ENCODE data around the gene TFEC. TPM values are rescaled to one million over a fixed set of nuclear protein-coding genes. Genes with fewer than 3 reads are reported as not detected.
"Not testable (repeated sequence)": the region's sequence is repeated elsewhere in the genome, so short reads cannot be mapped to it uniquely, and the experiment has no call there.

The TFEC gene
- total RNA-seq, 1 donor from 2014 or later = 1.0 TPM

DNA sequence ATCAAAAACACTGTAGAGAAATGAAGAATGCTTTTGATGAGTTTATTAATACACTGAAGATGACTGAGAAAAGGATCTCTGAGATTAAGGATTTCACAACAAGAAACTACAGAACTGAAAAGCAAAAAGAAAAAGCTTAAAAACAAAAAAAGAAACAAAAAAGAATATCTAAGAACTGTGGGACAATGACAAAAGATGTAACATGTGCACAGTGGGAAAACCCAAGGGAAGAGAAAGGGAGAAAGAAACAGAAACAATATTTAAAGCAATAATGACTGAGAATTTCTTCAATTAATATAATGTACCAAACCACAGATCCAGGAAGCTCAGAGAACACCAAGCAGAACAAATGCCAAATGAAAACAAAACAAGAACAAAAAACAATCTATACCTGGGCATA is 42.2 kb downstream of the TFEC start:
- intact Hi-C loops (cut with micrococcal nuclease) = no loop called here

DNA sequence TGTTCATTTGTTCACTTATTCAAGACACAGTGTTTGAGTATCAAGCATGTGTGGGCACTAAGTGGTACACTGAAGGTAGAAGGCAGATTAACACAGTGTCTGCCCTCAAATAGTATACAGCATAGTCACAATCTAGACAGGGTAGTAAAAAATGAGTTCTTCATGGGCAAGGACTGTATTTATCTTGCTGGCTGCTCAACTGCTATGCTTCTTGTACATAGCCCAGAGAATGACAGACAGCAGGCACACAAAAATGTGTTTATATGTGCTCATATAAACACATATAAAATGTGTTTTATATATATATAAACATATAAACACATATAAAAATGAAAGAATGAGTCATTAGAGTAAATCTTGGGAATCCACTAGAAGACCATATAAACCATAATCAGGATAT is 43.1 kb downstream of the TFEC start:
- intact Hi-C loops (cut with micrococcal nuclease) = no loop called here

DNA sequence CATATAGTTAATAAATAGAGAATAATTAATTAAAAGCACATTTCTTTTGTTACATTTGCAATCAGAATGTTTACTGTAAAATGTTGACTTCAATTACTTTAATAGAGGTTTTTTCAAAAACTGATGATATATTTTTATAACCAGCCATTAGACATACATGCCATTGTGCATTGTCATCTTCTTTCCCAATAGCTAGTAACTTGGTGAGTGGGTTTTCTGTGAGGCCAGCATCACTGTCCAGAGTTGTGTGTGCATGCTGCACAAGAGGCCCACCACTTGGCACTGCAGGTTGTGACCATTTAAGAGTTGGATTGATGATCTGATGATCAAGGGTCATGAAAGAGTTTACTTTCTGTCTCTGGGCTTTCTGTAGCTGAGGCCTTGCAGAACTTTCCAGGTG is 46.5 kb downstream of the TFEC start:
- intact Hi-C loops (cut with micrococcal nuclease) = no loop called here

DNA sequence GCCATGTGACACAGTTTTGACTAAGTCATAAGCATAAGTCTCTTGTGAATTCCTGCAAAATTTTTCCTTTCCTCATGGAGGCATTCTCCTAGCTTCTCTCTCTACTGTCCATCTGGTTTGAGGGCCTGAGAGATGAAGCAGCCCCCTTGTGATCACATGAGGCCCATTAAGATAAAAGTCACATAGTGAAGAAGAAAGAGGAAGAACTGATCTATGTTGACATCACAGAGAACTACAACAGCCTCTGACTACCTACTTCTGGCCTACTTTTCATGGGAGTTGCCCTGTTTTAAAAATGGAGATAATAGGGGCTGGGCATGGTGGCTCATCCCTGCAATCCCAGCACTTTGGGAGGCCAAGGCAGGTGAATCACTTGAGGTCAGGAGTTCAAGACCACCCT is 50.4 kb downstream of the TFEC start:
- intact Hi-C loops (cut with micrococcal nuclease) = no loop called here

DNA sequence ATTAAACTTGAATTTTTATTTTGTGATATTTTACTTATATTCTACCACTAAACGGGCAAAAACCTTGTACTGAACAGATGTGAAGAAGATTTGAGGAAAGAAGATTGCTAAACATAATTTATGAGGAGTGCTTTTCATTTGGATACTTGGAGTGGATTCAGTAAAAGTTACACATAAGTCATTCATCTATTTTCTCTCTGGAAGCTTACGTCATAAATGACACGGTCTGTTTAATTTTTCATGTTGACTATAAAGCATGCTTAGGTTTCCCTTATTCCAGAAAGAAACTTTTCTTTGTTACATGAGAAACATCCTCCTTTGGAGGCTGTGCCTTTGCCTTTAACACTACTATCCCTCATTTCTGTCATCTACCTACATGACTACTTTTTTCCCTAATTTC is 53.9 kb downstream of the TFEC start:
- intact Hi-C loops (cut with micrococcal nuclease) = no loop called here

DNA sequence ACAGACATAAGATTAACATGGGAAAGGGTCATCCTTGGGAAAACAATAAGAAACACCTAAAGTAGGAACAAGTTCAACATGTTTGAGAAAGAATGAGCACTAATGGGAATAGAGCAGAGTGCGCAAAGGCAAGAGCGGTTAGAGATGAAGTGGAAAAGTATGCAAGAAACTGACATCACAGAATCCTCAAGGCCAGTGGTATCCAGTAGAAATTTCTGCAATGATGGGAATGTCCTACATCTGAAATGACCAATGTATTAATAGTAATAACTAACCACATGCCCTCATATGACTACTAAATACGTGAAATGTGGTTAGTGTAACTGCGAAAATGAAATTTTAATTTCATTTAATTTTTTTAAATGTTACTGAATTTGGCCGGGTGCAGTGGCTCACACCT is 54.8 kb downstream of the TFEC start:
- intact Hi-C loops (cut with micrococcal nuclease) = no loop called here

DNA sequence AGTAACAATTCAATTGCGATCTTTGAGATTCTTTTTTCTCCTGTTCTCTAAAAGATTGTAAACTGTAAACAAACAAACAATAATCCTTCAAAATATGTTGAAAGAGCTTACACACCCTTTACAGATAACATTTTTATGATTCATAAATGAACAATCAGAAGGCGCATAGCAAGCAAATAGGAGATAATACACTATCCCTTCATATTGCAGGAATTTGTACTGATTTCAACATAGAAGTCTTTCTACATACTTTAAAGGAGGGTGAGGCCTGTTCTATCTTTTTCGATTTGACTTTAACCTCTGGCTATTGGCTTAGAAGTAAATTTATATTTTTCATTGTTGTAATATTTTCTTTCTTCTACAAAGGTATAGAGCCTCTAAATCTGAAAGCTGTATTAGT is 57.2 kb downstream of the TFEC start:
- intact Hi-C loops (cut with micrococcal nuclease) = no loop called here

DNA sequence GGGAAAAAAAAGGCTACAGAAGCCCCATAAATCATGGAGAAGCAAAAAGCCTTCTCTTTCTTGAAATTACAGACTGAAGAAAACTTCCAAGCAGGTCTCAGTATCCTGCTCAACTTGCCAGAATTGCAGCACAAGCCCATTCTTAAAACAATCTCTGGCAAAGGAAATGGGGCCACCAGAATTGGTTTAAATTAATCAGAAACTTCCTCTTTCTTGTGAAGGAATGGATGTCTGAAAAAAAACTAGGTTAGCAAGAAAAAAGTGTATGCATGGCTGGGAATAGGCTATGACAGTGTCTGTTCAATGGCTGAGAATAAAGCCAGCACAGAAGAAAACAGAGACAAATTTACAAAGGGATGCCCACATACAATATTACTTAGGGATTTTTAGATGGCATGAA is 59.1 kb downstream of the TFEC start:
- intact Hi-C loops (cut with micrococcal nuclease) = no loop called here

DNA sequence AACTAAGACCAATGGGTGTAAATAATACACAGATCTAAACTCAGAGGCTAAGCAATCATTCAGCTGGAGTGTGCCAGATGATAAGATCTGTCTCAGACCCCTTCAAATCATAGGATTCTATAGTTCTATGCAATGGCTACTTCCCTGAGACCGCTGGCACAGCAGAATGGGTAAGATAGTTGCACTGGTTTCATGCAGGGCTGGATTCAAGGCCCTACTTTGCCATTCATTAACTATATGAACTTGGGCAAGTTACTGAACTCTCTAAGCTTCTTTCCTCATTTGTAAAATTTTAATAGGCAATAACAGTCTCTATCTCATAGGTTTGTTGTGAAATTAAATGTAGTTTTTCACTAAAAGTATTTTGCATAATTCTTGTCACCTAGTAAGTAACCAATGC is 62.0 kb downstream of the TFEC start:
- intact Hi-C loops (cut with micrococcal nuclease) = no loop called here

DNA sequence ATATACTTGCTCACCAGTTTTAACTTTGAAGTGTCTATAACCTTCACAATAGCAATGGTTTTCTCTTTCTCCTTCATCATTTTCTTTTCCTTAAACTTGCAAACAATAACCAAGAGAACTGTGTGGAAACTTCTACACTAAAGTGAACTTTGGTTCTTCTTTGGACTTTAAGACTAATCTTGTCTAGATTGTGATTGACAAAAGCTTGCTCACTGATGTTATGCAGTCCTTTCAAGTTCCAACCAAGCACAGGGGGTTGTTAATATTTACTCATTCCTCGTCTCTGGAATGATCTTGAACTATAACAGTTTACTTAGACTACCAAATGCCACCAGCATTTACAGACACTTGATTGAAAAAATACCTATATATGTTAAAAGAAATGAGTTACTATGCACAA is 62.4 kb downstream of the TFEC start:
- intact Hi-C loops (cut with micrococcal nuclease) = no loop called here

DNA sequence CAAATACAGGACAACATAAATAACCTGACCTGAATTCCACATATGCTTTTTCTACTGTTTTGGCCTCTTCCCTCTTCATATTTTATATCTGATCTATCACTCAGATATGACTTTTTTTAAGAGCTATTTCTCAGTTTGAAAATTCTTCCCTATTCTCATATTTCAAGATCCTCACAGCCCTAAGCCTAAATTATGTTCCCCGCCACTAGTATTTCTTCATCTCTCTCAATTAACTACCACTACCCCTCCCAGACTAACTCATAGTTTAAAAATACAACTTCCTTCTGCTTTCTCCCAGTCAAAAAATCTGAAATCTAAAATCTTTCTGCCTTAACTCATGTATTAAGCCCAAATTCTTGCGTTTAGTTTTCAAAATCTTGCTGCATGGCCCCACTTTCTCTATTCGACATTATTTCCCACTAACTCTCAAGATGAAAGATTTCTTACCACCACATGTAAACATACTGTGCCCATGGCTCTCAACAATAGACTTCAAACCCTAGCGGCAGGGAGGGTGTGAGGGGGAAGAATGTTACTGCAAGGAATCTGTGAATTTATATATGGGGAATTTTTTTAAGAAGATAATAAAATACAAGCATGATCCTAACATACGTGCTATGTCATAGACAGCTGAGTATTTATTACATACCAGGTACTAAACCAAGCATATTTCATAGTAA is 64.6 kb downstream of the TFEC start:
- intact Hi-C loops (cut with micrococcal nuclease) = no loop called here

DNA sequence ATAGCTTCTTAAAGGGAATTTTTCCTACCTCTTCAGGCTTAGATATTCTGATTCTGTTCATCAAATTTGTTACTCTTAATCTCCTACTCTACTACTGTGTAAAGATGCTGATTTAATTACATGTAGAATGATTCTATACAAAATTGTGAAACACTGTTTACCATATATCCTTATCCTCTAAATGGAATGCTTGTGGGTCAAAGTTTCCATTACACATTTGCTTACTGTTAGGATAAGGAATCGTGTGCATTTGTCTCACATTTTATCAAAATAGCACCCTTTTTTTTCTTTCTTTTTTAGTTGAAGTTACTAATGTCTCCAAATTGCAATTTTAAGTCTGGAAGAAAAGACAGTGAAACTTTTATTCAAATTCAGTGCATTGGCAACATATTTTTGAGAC is 65.3 kb downstream of the TFEC start:
- intact Hi-C loops (cut with micrococcal nuclease) = no loop called here

DNA sequence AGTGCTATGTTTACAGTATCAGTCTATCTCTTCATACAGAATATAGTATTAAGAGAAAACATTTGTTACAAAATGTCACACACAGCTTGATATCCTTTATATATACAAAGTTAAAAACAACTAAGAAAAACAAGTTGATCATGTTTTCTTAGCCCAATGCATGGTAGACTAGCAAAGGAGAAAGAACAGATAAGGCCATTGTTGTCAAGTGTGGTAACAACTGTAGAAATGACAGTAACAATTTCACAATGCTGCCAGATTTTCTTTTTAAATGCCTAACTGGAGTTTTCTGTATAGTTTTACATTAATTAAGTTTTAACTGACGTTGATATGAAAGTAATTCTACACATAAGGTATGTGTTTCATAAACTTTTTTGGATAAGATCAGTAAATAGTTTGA is 65.8 kb downstream of the TFEC start:
- intact Hi-C loops (cut with micrococcal nuclease) = no loop called here

DNA sequence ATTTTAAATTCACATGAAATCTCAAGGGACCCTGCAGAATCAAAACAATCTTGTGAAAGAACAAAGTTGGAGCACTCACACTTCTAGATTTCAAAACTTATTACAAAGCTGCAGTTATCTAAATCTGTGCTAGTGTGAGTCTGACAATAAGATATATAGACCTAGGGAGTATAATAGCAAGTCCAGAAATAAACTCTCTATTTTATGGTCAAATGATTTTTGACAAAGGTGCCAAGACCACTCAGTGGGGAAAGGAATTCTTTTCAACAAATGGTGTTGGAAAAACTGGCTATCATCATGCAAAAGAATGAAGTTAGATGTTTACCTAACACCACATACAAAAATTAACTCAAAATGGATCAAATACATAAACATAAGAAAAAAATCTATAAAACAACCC is 68.2 kb downstream of the TFEC start:
- intact Hi-C loops (cut with micrococcal nuclease) = no loop called here

DNA sequence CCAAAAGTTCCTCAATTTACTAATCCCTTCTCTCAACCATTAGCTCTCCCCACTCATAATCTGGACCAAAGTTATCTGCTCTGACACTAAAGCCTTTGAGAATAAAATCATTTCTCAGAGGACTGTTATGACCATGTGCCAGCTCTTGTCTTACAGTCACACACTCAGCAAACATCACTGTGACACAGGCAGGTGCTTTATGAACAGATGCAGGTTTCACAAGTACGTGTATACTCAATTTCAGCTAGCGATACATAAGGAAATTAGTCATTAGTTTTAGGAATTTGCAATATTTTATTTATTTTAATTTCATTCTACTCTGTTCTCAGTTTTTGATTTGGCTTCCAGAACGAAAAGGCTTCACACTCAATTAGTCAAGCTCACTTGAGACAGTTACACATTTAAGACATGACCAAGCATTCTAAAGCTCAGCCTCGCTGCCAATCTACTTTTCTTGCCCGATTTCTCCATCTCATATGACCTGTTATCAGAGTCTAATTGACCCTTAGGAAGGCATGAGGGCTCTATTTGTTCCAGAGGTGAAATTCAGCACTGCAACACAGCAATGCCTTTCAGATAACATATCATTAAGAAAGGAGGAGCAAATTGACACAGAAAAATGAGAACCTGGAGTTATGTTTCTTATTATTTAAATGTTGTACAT is 76.8 kb downstream of the TFEC start:
- intact Hi-C loops (cut with micrococcal nuclease) = no loop called here

DNA sequence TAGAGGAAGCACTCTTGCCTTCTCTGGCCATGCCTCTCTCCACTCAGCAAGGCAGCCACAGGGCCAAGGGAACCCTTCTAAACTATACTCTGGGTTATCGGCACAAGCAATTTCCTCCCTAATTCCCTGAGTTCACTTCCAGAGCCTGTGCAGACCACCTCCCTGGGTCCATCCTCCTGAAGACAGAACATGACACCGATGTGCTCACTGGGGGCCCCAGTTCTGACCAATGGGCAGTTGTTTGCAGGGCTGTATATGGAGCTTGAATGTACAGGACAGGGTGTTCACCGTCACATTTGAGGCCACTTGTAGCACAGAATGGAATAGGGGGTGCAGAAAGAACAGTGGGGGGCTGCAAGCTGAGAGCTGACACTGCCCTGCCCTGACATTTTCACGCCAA is 77.7 kb downstream of the TFEC start:
- intact Hi-C loops (cut with micrococcal nuclease) = no loop called here

DNA sequence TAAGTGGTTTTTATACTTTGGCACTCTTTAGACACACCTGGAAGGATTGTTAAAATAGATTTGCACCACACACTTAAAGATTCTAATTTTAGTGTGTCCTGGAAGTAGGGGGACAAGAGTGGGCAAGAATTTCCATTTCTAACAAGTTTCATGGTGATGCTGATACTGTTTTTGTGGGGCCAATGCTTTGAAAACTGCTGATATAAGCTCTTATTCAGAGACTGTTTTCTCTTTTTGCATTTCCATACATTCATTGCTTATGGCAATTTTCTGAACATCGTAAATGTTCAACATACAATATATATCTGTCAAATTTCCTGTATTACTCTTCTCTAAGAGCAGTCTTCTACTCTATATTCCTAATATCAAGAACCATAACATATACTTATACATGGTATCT is 79.0 kb downstream of the TFEC start:
- intact Hi-C loops (cut with micrococcal nuclease) = no loop called here

DNA sequence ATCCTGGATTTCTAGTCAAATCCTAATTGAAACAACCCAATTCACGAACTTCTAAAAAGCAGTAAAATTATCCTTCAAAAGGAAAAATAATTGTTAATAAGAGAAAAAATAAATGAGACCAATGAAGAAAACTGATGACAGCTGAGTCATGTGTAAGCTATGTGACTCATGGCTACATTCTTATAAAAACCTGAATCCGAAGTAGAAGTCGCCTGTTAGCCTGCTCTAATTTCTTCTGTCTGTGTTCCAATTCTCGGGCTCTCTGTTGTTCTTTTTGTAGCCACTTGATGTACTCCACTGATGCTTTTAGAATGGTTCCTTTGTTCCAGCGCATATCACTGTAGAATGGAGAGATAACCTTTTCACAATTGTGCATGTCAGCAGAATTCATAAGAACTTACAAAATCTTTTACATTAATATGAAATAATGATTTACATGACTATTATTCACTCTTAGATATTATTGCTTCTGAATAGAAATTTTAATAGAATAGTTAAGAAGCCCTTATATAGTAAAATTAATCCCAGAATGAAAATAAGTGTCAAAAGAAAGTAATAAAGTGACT is 88.8 kb downstream of the TFEC start:
- intact Hi-C loops (cut with micrococcal nuclease) = no loop called here

DNA sequence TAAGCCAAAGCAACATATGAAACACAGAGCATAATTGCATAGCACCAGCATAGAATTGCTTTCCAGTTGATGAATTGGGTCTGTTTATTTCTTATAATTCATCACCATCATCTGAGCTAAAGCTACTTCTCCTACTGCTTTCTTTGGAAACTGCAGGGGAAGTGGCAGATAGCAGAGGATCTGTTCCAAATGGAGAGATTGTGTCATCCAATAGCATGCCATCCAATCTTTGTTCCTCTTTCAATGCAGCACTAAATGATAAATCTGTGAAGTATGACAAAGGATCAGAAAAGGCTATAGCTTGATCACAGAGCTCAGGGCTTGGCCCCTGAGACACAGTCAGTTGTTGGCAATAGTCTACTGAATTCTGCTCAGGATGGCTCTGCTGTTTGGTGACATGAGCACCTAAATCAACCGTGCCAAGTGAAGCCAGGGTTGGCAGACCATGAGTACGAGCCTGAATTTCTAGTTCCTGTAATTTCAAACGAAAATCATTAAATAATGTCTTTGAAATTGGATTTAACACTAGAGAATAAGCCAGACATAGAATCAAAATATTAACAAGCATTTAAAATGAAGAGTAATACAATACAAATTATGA is 90.0 kb downstream of the TFEC start:
- intact Hi-C loops (cut with micrococcal nuclease) = no loop called here

DNA sequence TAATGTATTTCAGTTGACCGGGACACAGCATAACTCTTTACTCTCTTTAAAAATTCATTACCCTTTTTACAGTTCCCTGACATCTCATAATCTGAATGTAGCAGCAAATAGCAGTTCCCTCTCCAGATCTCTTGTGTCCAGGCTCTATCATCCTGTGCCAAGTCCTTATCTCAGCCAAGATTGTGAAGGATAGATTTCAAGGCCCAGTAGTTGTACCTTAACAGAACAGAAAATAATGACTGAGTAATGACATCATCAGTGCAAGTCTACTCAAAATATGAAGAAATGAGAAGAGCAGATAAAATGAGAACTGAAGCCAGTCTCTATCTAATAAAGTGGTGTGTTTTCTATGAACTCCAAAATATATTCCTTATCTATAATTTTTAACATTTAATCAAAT is 92.6 kb downstream of the TFEC start:
- intact Hi-C loops (cut with micrococcal nuclease) = no loop called here

DNA sequence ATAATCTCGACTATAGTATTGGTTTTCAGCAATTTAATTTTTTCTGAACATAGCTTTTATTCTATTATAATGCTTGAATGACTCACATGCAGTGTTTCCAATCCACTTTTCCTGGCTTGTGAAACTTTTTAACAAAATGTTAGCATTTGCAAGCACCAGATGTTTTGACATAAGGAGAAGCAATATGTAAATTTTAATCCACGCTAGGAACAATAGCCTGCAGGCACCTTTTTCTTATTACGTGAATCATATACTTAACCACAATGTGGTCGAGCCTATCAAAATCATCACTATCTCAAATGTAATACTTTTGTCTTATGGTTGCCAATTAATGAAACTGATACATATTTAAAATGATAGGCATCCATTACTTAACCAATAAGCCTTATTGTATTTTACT is 97.1 kb downstream of the TFEC start:
- intact Hi-C loops (cut with micrococcal nuclease) = no loop called here

DNA sequence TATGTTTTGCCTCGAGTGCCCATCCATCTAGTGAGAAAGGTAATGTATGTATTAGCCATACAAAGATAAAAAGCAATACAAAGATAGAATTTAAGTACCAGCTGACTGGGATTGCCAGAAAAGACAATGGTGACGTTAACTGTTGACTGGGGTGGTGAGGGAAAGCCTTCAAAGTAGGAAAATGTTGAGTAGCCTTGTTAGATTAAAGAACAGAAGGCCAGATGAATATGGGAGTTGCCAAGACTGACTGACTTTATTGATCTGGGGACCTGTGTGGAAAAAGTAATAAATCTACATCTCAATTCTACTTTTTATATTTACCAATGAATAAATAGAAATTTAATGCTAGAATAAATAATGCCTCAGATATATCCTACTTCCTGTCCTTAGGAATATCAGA is 97.7 kb downstream of the TFEC start:
- intact Hi-C loops (cut with micrococcal nuclease) = no loop called here

DNA sequence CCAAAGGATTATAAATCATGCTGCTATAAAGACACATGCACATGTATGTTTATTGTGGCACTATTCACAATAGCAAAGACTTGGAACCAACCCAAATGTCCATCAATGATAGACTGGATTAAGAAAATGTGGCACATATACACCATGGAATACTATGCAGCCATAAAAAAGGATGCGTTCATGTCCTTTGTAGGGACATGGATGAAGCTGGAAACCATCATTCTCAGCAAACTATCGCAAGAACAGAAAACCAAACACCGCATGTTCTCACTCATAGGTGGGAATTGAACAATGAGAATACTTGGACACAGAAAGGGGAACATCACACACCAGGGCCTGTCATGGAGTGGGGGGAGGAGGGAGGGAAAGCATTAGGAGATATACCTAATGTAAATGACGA is 100.4 kb downstream of the TFEC start:
- intact Hi-C loops (cut with micrococcal nuclease) = not testable (repeated sequence)
